Mucosa of stomach (tissue), 1 donor: ENCODE measurements around the gene STPG4.
"Not testable (repeated sequence)": the region's sequence is repeated elsewhere in the genome, so short reads cannot be mapped to it uniquely, and the experiment has no call there.

Experiments used
- H3K27me3 ChIP-seq: one replicate; pipeline ENCODE4 v1.7.0; 2013; ENCODE audit warnings: mild to moderate bottlenecking, low read length; ENCODE audit not compliant: control insufficient read depth, insufficient read depth
- H3K36me3 ChIP-seq: one replicate; pipeline ENCODE4 v1.7.0; 2013; ENCODE audit warnings: low read length; ENCODE audit not compliant: control insufficient read depth, insufficient read depth
- H3K4me1 ChIP-seq: one replicate; pipeline ENCODE4 v1.7.0; 2013; ENCODE audit warnings: mild to moderate bottlenecking, low read length; ENCODE audit not compliant: control insufficient read depth, insufficient read depth
- H3K4me3 ChIP-seq: one replicate; pipeline ENCODE4 v1.7.0; 2013; ENCODE audit warnings: low read length
- H3K9ac ChIP-seq: one replicate; pipeline ENCODE4 v1.7.0; 2013; ENCODE audit warnings: mild to moderate bottlenecking, low read length, moderate library complexity
- H3K9me3 ChIP-seq: one replicate; pipeline ENCODE4 v1.7.0; 2013; ENCODE audit warnings: mild to moderate bottlenecking, low read length, moderate library complexity; ENCODE audit not compliant: control insufficient read depth
- donor health status: Pancreatic carcinoma.

The STPG4 gene

DNA sequence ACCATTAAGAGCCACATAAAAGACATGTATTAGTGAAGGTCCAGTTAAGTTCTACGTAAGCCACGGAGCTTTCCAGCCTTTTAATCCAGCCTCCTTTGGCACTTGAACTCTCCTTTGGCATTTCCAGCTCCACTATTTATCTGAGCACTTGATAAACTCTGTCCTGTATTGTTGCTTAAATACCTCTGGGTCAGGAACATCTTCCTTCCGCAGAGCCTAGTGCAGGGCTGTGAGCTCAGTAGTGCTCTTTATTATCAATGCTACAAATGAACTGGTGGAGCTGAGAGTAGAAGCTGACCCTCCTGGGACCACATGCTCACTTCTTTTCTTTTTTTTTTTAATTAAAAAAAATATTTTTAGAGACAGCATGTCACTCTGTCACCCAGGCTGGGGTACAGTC, 4.9 kb downstream of the STPG4 start:
- H3K9ac ChIP-seq = no peak overlapping the region
- H3K4me3 ChIP-seq = no peak overlapping the region
- H3K4me1 ChIP-seq = no peaks in the 10 kb centered on the region
- H3K27me3 ChIP-seq = no peaks in the 10 kb centered on the region
- no peaks in the 10 kb centered on the region for H3K9me3 ChIP-seq
- H3K36me3 ChIP-seq = no peaks in the 10 kb centered on the region

DNA sequence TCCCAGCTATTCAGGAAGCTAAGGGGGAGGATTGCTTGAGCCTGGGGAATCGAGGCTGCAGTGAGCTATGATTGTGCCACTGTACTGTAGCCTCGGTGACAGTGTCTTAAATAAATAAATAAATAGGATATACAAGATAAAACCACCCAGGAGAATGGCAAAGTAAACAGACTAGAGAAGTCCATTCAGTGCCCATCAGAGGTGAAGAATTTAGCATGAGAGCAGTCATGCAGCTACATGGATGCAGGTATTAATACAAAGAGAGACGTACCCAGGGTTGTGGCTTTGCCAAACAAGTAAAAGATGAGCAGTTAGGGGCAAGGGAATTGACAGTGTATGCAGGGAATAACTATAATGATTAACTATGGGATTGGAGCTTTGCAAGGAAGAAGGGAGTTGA, 8.1 kb downstream of the STPG4 start:
- H3K9me3 ChIP-seq = no peaks in the 10 kb centered on the region
- no peaks in the 10 kb centered on the region for H3K4me1 ChIP-seq
- H3K36me3 ChIP-seq = no peaks in the 10 kb centered on the region
- no peaks in the 10 kb centered on the region for H3K27me3 ChIP-seq
- H3K4me3 ChIP-seq = no peak overlapping the region
- H3K9ac ChIP-seq = no peak overlapping the region

DNA sequence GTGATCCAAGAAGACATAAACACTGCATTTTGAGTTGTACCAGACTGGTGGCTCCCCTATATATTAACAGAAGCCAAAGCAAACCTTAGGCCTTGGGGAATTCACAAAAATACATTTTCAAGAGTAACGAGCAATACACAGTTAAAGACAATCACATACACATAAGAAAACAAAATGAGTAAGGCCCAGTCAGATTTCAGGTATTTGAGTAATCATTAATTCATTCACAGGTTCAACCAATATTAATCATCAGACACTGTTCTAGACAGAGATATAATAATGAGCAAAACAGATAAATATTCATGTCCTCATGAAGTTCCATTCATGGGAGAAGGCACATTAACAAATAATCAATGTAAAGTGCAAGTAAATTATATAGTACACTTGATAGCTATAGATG, 9.6 kb downstream of the STPG4 start:
- H3K9me3 ChIP-seq = no peaks in the 10 kb centered on the region
- no peaks in the 10 kb centered on the region for H3K27me3 ChIP-seq
- H3K4me1 ChIP-seq = no peaks in the 10 kb centered on the region
- no peaks in the 10 kb centered on the region for H3K36me3 ChIP-seq
- H3K9ac ChIP-seq = no peak overlapping the region
- H3K4me3 ChIP-seq = no peak overlapping the region

DNA sequence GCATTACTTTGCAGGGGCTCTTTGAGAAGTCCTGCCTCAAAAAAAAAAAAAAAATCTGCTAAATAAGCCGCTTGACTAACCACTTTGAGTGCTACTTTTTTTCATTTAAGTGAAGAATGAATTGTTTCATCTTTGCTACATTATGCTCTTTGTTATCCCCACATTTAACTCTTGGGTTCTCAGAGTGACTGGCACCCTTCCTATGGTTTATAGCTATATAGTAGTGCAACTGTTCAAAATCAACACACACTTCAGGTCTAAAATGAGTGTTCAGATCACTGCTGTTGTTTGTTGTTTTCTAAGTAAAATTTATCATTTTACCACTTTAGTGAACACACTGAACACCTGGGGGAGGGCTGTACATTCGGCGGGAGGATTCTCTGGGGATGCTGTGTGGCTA, 13.6 kb downstream of the STPG4 start:
- H3K4me3 ChIP-seq = no peak overlapping the region
- no peaks in the 10 kb centered on the region for H3K27me3 ChIP-seq
- H3K9ac ChIP-seq = no peak overlapping the region
- H3K36me3 ChIP-seq = no peaks in the 10 kb centered on the region
- no peaks in the 10 kb centered on the region for H3K9me3 ChIP-seq
- no peaks in the 10 kb centered on the region for H3K4me1 ChIP-seq

DNA sequence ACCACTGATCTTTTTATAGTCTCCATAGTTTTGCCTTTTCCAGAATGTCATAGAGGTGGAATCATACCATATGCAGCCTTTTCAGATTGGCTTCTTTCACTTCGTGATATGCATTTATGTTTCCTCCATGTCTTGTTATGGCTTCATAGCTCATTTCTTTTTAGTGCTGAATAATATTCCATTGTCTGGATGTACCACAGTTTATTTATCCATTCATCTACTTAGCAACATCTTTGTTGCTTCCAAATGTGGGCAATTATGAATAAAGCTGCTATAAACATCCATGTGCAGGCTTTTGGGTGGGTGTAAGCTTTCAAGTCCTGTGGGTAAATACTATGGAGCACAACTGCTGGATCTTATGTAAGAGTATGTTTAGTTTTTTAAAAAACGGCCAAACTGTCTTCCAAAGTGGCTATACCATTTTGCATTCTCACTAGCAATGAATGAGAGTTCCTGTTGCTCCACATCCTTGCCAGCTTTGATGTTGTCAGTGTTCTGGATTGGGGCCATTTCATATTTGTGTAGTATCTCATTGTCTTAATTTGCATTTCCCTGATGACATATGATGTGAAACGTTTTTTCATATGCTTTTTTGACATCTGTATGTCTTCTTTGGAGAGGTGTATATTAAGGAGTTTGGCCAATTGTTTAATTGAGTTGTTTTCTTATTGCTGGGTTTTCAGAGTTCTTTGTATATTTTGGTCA, 20.6 kb downstream of the STPG4 start:
- Histone ChIP-seq H3K4me1 (no peaks in the 10 kb centered on the region), H3K36me3 (no peaks in the 10 kb centered on the region), H3K9ac (no peak overlapping the region), H3K4me3 (no peak overlapping the region), H3K27me3 (no peaks in the 10 kb centered on the region), H3K9me3 (no peaks in the 10 kb centered on the region)

DNA sequence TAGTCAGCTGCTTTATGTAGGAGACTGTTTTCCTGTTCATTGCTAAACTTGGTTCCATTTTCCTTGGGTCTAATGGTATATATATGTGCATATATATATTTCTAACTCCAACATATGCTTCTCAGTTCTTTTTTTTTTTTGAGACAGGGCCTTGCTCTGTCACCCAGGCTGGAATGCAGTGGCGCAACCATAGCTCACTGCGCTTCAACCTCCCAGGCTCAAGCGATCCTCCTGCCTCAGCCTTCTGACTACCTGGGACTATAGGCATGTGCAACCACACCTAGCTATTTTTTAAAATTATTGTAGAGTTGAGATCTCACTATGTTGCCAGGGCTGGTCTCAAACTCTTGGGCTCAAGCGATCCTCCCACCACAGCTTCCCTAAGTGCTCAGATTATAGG, 22.1 kb downstream of the STPG4 start:
- Histone ChIP-seq H3K9me3 (no peaks in the 10 kb centered on the region), H3K36me3 (no peaks in the 10 kb centered on the region), H3K9ac (no peak overlapping the region), H3K4me3 (no peak overlapping the region), H3K4me1 (no peaks in the 10 kb centered on the region), H3K27me3 (no peaks in the 10 kb centered on the region)

DNA sequence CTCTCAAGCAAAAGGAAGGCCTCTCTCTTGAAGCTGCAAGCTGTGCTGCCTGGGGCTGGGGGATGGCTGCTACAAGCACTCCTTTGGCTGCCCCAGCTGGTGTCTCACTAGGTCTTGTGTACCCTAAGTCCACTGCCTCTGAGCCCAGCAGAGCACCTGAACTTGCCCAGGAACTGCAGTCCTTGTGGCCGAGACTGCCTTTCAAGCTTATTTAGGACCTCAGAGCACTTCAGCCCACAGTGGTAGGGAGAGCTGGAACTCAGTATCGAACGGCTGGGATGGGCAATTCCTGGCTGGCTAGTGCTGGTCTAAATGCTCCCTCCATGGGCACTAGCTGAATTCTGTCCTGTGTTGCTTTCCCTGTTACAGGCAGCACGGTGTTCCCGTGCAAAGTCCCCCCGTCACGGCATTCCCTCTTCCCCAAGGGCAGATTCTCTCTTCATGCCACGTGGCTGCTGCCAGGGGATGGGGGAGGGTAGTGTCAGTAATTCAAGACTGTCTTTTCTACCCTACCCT, 25.9 kb downstream of the STPG4 start:
- Histone ChIP-seq H3K4me3 (no peak overlapping the region), H3K27me3 (no peaks in the 10 kb centered on the region), H3K4me1 (no peaks in the 10 kb centered on the region), H3K9ac (no peak overlapping the region), H3K36me3 (no peaks in the 10 kb centered on the region), H3K9me3 (no peaks in the 10 kb centered on the region)

DNA sequence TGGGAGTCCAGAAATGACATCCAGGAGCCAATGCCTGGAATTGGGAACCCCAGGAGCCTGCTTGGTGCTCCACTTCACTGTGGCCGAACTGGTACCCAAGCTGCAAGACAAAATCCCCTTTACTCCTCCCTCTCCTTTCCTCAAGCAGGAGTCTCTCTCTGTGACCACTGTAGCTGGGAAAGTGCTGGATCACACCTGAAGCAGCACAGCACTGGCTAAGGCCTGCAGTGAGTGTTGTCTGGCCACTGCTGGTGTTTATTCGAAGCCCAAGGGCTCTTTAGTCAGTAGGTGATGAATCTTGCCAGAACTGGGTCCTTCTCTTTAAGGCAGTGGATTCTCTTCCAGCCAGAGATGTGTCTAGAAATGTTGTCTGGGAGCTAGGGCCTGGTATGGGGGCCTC, 26.4 kb downstream of the STPG4 start:
- Histone ChIP-seq H3K4me3 (no peak overlapping the region), H3K36me3 (no peaks in the 10 kb centered on the region), H3K27me3 (no peaks in the 10 kb centered on the region), H3K4me1 (no peaks in the 10 kb centered on the region), H3K9me3 (no peaks in the 10 kb centered on the region), H3K9ac (no peak overlapping the region)

DNA sequence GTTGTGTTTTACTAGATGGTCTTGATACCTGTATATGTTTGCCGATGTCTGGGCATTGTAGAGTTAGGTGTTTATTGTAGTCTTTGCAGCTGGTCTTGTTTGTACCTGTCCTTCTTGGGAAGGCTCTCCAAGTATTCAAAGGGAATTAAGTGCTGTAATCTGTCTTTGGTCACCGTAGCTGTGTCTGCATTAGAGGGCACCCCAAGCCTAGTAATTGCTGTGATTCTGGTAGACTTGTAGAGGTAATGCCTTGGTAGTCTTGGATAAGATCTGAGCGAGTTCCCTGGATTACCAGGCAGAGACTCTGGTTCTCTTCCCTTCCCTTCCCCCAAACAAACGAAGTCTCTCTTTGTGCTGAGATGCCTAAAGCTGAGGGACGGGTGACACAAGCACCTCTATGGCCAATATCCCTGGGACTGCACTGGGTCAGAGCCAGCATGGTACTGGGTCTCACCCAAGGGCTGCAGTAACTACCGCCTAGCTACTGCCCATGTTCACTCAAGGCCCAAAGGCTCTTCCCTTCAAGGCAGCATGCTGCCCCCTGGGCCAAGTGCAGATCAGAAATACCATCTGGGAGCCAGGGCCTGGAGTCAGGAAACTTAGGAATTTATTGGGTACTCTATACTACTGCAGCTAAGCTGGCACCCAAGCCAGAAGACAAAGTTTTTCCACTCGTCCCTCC, 27.1 kb downstream of the STPG4 start:
- H3K9ac ChIP-seq = no peak overlapping the region
- no peaks in the 10 kb centered on the region for H3K4me1 ChIP-seq
- no peaks in the 10 kb centered on the region for H3K9me3 ChIP-seq
- H3K27me3 ChIP-seq = no peaks in the 10 kb centered on the region
- H3K4me3 ChIP-seq = no peak overlapping the region
- no peaks in the 10 kb centered on the region for H3K36me3 ChIP-seq

DNA sequence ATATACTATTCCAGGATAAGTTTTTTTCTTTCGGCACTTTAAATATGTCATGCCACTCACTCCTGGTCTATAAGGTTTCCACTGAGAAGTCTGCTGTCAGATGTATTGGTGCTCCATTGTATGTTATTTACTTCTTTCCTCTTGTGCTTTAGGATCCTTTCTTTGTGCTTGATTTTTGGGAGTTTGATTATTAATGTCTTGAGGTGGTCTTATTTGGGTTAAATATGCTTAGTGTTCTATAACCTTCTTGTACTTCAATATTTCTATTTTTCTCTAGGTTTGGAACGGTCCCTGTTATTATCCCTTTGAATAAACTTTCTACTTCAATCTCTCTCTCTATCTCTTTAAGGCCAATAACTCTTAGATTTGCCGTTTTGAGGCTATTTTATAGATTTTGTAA, 28.3 kb downstream of the STPG4 start:
- Histone ChIP-seq H3K4me3 (no peak overlapping the region), H3K27me3 (no peaks in the 10 kb centered on the region), H3K9ac (no peak overlapping the region), H3K4me1 (no peaks in the 10 kb centered on the region), H3K9me3 (no peaks in the 10 kb centered on the region), H3K36me3 (no peaks in the 10 kb centered on the region)

DNA sequence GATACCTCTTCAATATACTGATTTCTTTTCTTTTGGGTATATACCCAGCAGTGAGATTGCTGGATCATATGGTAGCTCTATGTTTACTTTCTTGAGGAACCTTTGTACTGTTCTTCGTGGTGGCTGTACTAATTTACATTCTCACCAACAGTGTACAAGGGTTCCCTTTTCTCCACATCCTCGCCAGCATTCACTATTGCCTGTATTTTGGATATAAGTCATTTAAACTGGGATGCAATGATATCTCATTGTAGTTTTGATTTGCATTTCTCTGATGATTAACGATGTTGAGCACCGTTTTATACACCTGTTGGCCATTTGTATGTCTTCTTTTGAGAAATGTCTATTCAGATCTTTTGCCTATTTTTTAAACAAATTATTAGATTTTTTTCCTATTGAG, 30.4 kb downstream of the STPG4 start:
- not testable (repeated sequence) for H3K36me3 ChIP-seq, H3K4me3 ChIP-seq, H3K9ac ChIP-seq, H3K9me3 ChIP-seq, H3K27me3 ChIP-seq, H3K4me1 ChIP-seq

DNA sequence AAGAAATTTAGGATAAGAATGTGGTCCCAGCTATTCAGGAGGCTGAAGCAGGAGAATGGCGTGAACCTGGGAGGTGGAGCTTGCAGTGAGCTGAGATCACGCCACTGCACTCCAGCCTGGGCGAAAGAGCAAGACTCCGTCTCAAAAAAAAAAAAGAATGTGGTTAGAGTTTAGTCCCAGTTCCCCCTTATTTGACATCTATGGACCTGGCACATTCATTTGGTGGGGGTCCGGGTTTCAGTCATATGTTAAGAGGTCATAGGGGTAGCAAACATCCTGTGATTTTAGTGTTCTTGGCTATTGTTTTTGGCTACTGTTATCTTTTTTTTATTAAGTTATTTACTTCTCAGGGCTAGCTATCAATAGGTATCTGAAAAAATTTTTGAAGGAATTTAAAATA, 34.7 kb downstream of the STPG4 start:
- not testable (repeated sequence) for H3K9ac ChIP-seq, H3K4me3 ChIP-seq, H3K4me1 ChIP-seq, H3K9me3 ChIP-seq, H3K36me3 ChIP-seq, H3K27me3 ChIP-seq
